Endometrial microvascular endothelial cells (primary cell): Measurements from ENCODE around the gene AHSA1. TPM values are rescaled to one million over a fixed set of nuclear protein-coding genes. Genes with fewer than 3 reads are reported as not detected.

Experiments used
- in situ Hi-C: cut with HindIII; loops from 2 replicates; pipeline ENCODE4 v1.10.0; 2017; ENCODE audit warnings: low sequenced_read_pairs, low pct_unique_long_range_greater_than_20kb; ENCODE audit errors: inconsistent ontology term
- total RNA-seq: library from RNA; depleted of rRNA; stranded (reverse); fragments of >200 nt; gene quantifications from one replicate; pipeline ENCODE4 v1.2.3, GENCODE V29; 2015; ENCODE audit errors: inconsistent ontology term

AHSA1 gene
- total RNA-seq, 1 donor from 2014 or later: 289 TPM

GRCh38 chr14:77469539-77469938, 11.6 kb downstream of the AHSA1 start:
- in situ Hi-C loops: no loop called here

- in situ Hi-C loops: no loop called here
Observed at GRCh38 chr14:77470224-77470870, 12.5 kb downstream of the AHSA1 start.

GRCh38 chr14:77473921-77474320, 16.0 kb downstream of the AHSA1 start:
- in situ Hi-C loops: no loop called here

DNA sequence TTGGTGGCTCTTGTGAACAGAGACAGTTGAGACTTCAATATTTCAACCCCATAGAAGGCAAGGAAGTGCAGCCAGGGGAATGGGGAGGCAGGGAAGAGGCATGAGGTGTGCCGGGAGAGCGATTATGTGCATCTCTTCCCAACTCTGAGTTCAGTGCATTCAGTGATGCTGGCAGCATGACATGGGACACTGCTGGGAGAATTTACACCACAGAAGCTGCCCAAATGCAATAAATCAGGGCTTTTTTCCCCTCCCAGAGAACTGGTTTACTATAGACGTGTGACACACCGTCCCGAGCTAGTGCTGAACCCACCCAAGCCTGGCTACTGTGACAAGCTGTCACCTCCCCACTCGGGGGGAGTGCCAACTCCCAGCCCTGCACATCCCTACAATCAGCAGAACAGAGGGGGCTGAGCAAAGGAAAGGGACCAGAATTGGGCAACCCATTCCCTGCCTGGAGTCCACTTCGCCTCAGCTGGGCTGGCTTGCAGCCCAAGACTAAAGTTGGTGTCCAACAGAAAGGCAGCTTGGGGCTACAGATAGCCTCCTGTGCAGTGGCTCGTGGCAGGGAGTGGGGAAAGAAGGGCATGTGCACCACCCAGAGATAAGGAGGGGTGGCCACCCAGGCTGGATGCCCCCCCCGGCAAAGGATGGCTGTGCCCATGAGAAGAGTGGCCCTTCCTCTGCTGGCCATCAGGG, 16.7 kb downstream of the AHSA1 start:
- in situ Hi-C loops: no loop called here

DNA sequence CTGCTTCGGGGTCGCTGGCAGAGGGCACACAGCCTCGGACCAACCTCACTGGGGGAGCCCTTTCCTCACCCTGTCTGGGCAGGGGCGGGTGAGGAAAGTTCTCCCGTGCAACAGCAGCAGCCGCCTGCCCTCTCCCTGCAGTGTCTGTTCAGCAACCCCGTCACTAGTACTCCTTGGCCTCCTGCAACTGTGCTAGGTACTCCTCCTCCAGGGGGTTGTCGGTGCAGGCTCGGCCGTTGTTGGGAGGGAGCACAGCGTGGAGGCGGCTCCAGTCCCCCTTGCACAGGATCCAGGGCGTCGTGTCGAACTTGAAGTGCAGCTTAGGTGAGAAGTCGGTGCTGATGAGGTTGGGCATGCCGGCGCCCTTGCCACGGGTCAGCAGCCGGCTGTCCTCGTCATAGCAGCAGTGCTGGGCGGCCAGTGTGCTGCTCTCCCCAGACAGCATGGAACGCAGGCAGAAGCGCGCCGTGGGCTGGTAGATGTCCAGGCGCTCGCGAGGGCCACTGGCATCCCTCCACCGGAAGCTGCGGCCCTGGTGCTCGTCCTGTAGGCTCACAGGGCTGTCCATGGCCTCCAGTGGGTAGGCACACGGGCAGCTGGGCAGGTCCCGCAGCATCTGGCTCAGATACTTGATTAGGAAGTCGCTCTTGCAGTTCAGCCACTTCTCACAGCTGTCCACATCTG, 17.7 kb downstream of the AHSA1 start:
- in situ Hi-C loops: no loop called here

GRCh38 chr14:77478029-77478428, 20.1 kb downstream of the AHSA1 start:
- in situ Hi-C loops: no loop called here

DNA sequence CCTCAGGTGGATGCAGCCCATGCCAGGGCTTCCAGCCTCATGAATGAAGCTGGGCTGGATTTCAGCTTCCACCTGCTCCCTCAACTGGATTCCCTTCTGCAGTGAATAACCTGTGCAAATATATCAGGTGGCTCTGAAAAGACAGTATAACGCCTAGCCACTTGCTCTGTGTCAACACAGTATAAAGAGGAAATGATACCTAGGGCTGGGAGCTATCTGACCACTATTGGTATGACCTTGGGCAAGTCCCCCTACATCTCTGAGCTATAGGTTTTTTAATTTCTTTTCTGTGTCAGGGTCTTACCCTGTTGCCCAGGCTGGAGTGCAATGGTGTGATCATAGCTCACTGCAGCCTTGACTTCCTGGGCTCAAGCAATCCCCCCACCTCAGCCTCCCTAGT, 20.9 kb downstream of the AHSA1 start:
- in situ Hi-C loops: no loop called here

- in situ Hi-C loops: no loop called here
Observed at GRCh38 chr14:77482422-77482821, 24.5 kb downstream of the AHSA1 start.

- in situ Hi-C loops: no loop called here
Observed at GRCh38 chr14:77485256-77485655, 27.4 kb downstream of the AHSA1 start.

- in situ Hi-C loops: no loop called here
Observed at GRCh38 chr14:77485901-77486678, 28.2 kb downstream of the AHSA1 start.

DNA sequence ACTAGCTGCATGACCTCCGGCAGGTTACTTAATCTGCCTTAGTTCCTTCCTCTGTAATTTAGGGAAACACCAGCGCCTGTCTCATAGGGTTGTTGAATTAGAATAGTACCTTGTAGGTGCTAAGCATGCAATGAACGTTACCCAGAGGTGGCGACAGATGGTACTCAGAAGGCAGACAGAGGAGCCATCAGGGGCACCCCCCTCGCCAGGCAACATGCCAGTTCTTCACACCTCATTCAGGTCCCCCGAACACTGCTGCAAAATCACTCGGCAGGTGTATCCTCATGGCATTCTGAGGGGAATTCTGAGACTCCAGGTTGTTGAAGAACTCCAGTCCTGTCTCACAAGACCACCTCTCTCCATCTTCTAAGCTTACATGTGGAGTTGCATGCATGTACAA, 30.7 kb downstream of the AHSA1 start:
- in situ Hi-C loops: no loop called here

DNA sequence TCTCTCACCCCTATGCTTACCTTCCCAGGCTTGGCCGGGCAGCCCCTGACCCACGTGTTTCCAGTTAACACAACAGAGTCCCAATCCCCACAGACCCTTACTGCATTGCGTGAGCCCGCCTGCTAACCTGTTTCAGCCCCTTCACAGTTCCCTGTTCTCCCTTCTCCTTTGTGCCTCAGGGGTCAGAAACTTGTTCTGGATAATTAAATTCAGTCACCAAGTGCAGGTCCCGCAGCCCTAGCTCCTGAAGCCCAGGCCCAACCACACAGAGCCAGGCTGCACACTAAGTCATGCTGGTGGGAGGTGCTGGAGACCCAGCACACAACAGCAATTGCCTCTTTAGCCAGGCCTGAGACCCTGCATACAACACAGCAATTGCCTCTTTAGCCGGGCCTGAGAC, 31.1 kb downstream of the AHSA1 start:
- in situ Hi-C loops: no loop called here

DNA sequence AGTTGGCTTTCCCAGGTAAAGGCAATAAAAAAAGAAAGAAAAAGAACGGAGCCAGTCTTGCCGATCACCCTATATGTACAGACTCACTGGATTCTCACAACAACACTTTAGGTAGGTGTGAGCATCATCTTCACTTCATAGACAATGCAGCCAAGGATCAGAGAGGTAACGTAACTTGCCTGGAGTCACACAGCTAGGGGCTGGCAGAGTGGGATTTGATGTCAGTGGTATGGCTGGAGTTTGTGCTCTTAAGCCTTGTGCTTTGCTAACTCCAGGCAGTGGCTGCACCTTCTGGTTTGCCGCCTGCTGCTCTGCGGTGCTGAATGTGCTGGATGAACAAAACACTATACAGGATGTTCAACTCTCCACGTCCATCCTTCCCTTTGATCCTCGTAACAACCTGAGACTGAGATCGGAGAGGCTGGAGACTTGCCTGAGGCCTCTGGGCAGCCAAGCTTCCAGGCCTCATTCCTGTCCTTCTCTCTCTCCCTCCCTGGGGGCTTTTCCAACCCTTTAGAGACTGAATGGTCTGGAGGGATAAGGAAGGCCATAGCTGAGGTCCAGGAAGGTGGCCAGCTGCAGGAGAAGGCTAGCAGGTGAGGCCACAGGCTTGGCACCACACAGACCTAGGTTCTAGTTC, 32.6 kb downstream of the AHSA1 start:
- in situ Hi-C loops: no loop called here

- in situ Hi-C loops: no loop called here
Observed at GRCh38 chr14:77491056-77491455, 33.2 kb downstream of the AHSA1 start.

- in situ Hi-C loops: no loop called here
Observed at GRCh38 chr14:77495334-77495733, 37.4 kb downstream of the AHSA1 start.

GRCh38 chr14:77498120-77498979, 40.5 kb downstream of the AHSA1 start, which contains the start of gene ISM2:
Gene ISM2, minus strand, starts transcription at chr14:77498816. Its CDS starts 23 bp downstream, at chr14:77498793.
- in situ Hi-C loops: no loop called here

GRCh38 chr14:77498984-77499527, 41.2 kb downstream of the AHSA1 start:
- in situ Hi-C loops: no loop called here
